ENCODE data around the gene CHMP6. TPM values are rescaled to one million over a fixed set of nuclear protein-coding genes. Genes with fewer than 3 reads are reported as not detected.

CHMP6 gene
- total RNA-seq, 1 experiment from 2014 or later, result 22.0 TPM

- intact Hi-C loops (cut with micrococcal nuclease), result no loop called here
- TF ChIP-seq ZBTB33 (IDR thresholded peaks at IDR 0.05; ENCODE audit: extremely low read depth, insufficient replicate concordance, low read length), result no peak
- TF ChIP-seq YY1 (IDR thresholded peaks at IDR 0.05; ENCODE audit: extremely low read depth, insufficient replicate concordance, low read depth, low read length), result no peak
- TF ChIP-seq ZFX (IDR thresholded peaks at IDR 0.05), result no peak
- TF ChIP-seq REST (IDR thresholded peaks at IDR 0.05; ENCODE audit: low read depth), result no peak
- no peak for TF ChIP-seq CBX3 (IDR thresholded peaks at IDR 0.05; ENCODE audit: low read depth)
- TF ChIP-seq EZH2phosphoT487 (IDR thresholded peaks at IDR 0.05; ENCODE audit: borderline replicate concordance), result no peak
- TF ChIP-seq SRF (IDR thresholded peaks at IDR 0.05; ENCODE audit: low read depth), result no peak
- TF ChIP-seq MAX (IDR thresholded peaks at IDR 0.05), result no peak
- no peak for TF ChIP-seq EZH2 (IDR thresholded peaks at IDR 0.05)
- TF ChIP-seq EGR1 (IDR thresholded peaks at IDR 0.05; ENCODE audit: low read depth), result no peak
- no peak for TF ChIP-seq FOSL1 (IDR thresholded peaks at IDR 0.05; ENCODE audit: low read depth)
- TF ChIP-seq ZNF274 (IDR thresholded peaks at IDR 0.05; ENCODE audit: low read depth, low read length), result no peak
- TF ChIP-seq SP1 (IDR thresholded peaks at IDR 0.05; ENCODE audit: low read depth), result no peak
- no peak for TF ChIP-seq POLR2AphosphoS5 (IDR thresholded peaks at IDR 0.05; ENCODE audit: low read depth, low read length)
- no peak for TF ChIP-seq JUND (IDR thresholded peaks at IDR 0.05)
- no peak for TF ChIP-seq RAD21 (IDR thresholded peaks at IDR 0.05; ENCODE audit: low read depth)
- H3K4me3 ChIP-seq (replicated peaks in 1 of 2; ENCODE audit: low read depth in 1 of 2, low read length in 2 of 2), result no peak overlapping the region
- H3K27ac ChIP-seq (ENCODE audit: low read depth, low read length), result no peak overlapping the region
- no peak overlapping the region for H2AFZ ChIP-seq (ENCODE audit: low read depth, low read length, poor library complexity, severe bottlenecking)
- H3K9me3 ChIP-seq (ENCODE audit: control insufficient read depth in 1 of 2, insufficient read depth in 1 of 2, low read depth in 1 of 2, low read length in 2 of 2), result no peaks in the 10 kb centered on the region
- DNase-seq (ENCODE audit: low read depth, low spot score), result no peak
- BruUV-seq (replicated peaks), result no TSS peak
- H4K20me1 ChIP-seq (ENCODE audit: insufficient read depth), result no peaks in the 10 kb centered on the region
- H3K4me2 ChIP-seq (ENCODE audit: low read length), result no peak overlapping the region
- H3K27me3 ChIP-seq (ENCODE audit: insufficient read depth, low read length), result no peaks in the 10 kb centered on the region
- CTCF ChIA-PET, result no interaction called here
- peaks cover 16 to 25% of the 10 kb centered on the region in 2 experiments for H3K4me1 ChIP-seq (ENCODE audit: control insufficient read depth in 1 of 2, insufficient read depth in 2 of 2, low read length in 2 of 2)
- ATAC-seq, result no peak
- H3K9ac ChIP-seq (ENCODE audit: low read length), result no peak overlapping the region
- peaks cover 24 to 36% of the 10 kb centered on the region in 2 experiments; a peak in 3 of 4 replicates for H3K36me3 ChIP-seq (ENCODE audit: control insufficient read depth in 1 of 2, insufficient read depth in 2 of 2, low read length in 2 of 2)
- no peaks in the 10 kb centered on the region for H3K9me2 ChIP-seq (ENCODE audit: insufficient read depth)
- POLR2A ChIA-PET, result no interaction called here
- RAD21 ChIA-PET (ENCODE audit: low non-redundant PET in 1 of 2, low total read pairs in 2 of 2, uncharacterized antibody in 2 of 2, unreplicated experiment in 2 of 2), result no interaction called here
- peaks cover 9% of the 10 kb centered on the region; the same call in 1 of the 2 replicates for H3K79me2 ChIP-seq (ENCODE audit: insufficient read depth, low read length)
These were observed 3.5 kb downstream of the CHMP6 start for GRCh38 chr17:80995131-80995530.
